Loucy (cell line): ENCODE data around the gene LCMT1.
"Not testable (repeated sequence)": the region's sequence is repeated elsewhere in the genome, so short reads cannot be mapped to it uniquely, and the experiment has no call there.

ENCODE experiments used
- H2AFZ ChIP-seq: fragments of 200-600 bp; sonication (generic); 2 replicates; pipeline ENCODE4 v1.6.0; 2016; ENCODE audit warnings: antibody characterized with exemption, mild to moderate bottlenecking, low read length, moderate library complexity
- H3F3A ChIP-seq: fragments of 200-600 bp; 2 replicates; pipeline ENCODE4 v1.6.0; 2016; ENCODE audit warnings: antibody characterized with exemption, low read depth, mild to moderate bottlenecking
- H3K27me3 ChIP-seq: fragments of 200-600 bp; sonication (generic); 2 replicates; pipeline ENCODE4 v1.6.1; 2014; ENCODE audit warnings: low read length, mild to moderate bottlenecking; ENCODE audit not compliant: insufficient read depth, poor library complexity, severe bottlenecking
- H3K36me3 ChIP-seq: fragments of 200-600 bp; sonication (generic); 2 replicates; pipeline ENCODE4 v1.6.1; 2016; ENCODE audit warnings: low read length; ENCODE audit not compliant: insufficient read depth
- H3K4me1 ChIP-seq: fragments of 200-600 bp; sonication (generic); 2 replicates; pipeline ENCODE4 v1.5.1; 2014; ENCODE audit warnings: low read length, mild to moderate bottlenecking; ENCODE audit not compliant: insufficient read depth, poor library complexity, severe bottlenecking
- H3K4me2 ChIP-seq: fragments of 200-600 bp; sonication (generic); 2 replicates; pipeline ENCODE4 v1.6.0; 2014; ENCODE audit warnings: antibody characterized with exemption, low read length, low read depth, mild to moderate bottlenecking; ENCODE audit not compliant: poor library complexity, severe bottlenecking
- H3K4me3 ChIP-seq: fragments of 200-600 bp; sonication (generic); 2 replicates; pipeline ENCODE4 v1.5.1; 2014; ENCODE audit warnings: low read length, mild to moderate bottlenecking, mixed read lengths; ENCODE audit not compliant: poor library complexity, severe bottlenecking
- H3K79me2 ChIP-seq: fragments of 200-600 bp; sonication (generic); 2 replicates; pipeline ENCODE4 v1.6.1; 2014; ENCODE audit warnings: low read length; ENCODE audit not compliant: insufficient read depth
- H3K9ac ChIP-seq: fragments of 200-600 bp; sonication (generic); 2 replicates; pipeline ENCODE4 v1.6.0; 2014; ENCODE audit warnings: mild to moderate bottlenecking, low read depth, low read length, moderate library complexity; ENCODE audit not compliant: poor library complexity, severe bottlenecking
- H3K9me2 ChIP-seq: fragments of 200-600 bp; sonication (generic); replicated peaks from 2 replicates; pipeline ENCODE4 v1.6.1; 2016; ENCODE audit warnings: low read depth, low read length, mixed read lengths
- H3K9me3 ChIP-seq: fragments of 200-600 bp; sonication (generic); 2 replicates; pipeline ENCODE4 v1.6.1; 2014; ENCODE audit warnings: mild to moderate bottlenecking, antibody characterized with exemption, low read length, low read depth; ENCODE audit not compliant: insufficient read depth
- H4K20me1 ChIP-seq: fragments of 200-600 bp; sonication (generic); 2 replicates; pipeline ENCODE4 v1.6.0; 2014; ENCODE audit warnings: antibody characterized with exemption, low read length, mild to moderate bottlenecking; ENCODE audit not compliant: insufficient read depth, poor library complexity, severe bottlenecking
- EZH2phosphoT487 ChIP-seq: fragments of 200-600 bp; IDR thresholded peaks from 2 replicates; pipeline ENCODE4 v1.6.1; 2018; ENCODE audit warnings: antibody characterized with exemption, mild to moderate bottlenecking, moderate library complexity, borderline replicate concordance
- TF ChIP-seq, protein P1 (sequence below): fragments of 200-600 bp; sonication (generic); conservative IDR thresholded peaks from 2 replicates; pipeline ENCODE4 v1.5.1; 2014; ENCODE audit warnings: mild to moderate bottlenecking, antibody characterized with exemption, low read length

The LCMT1 gene

DNA sequence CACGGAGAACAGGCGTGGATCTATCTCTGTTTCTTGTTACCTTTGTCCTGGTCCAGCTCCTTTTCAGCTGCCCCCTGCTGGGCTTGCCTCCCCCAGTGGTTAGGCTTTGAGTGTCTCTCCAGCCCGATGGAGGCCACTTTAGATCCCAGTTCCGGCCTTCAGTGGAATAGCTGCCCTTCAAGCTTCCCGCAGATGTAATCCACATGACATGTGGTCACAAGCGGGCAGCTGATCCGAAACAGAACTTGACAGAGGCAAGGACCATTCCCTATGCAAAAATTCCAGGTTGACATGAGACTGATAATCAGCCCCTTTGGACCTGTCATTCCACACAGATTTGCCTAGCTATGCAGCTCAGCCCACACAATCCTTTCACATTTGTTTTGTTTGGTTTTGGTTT lies 64.6 kb downstream of the LCMT1 start:
- TF ChIP-seq, protein P1, sequence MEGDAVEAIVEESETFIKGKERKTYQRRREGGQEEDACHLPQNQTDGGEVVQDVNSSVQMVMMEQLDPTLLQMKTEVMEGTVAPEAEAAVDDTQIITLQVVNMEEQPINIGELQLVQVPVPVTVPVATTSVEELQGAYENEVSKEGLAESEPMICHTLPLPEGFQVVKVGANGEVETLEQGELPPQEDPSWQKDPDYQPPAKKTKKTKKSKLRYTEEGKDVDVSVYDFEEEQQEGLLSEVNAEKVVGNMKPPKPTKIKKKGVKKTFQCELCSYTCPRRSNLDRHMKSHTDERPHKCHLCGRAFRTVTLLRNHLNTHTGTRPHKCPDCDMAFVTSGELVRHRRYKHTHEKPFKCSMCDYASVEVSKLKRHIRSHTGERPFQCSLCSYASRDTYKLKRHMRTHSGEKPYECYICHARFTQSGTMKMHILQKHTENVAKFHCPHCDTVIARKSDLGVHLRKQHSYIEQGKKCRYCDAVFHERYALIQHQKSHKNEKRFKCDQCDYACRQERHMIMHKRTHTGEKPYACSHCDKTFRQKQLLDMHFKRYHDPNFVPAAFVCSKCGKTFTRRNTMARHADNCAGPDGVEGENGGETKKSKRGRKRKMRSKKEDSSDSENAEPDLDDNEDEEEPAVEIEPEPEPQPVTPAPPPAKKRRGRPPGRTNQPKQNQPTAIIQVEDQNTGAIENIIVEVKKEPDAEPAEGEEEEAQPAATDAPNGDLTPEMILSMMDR, result no peak
- TF ChIP-seq EZH2phosphoT487, result no peak
- Histone ChIP-seq H4K20me1 (no peaks in the 10 kb centered on the region), H3K9me2 (no peaks in the 10 kb centered on the region), H3K79me2 (no peaks in the 10 kb centered on the region), H3F3A (no peaks in the 10 kb centered on the region), H3K9ac (no peak overlapping the region), H3K4me1 (no peaks in the 10 kb centered on the region), H3K36me3 (peaks cover 18% of the 10 kb centered on the region; the same call in 1 of the 2 replicates), H3K27me3 (no peaks in the 10 kb centered on the region), H2AFZ (no peak overlapping the region), H3K4me2 (no peak overlapping the region), H3K9me3 (no peaks in the 10 kb centered on the region), H3K4me3 (no peak overlapping the region)

DNA sequence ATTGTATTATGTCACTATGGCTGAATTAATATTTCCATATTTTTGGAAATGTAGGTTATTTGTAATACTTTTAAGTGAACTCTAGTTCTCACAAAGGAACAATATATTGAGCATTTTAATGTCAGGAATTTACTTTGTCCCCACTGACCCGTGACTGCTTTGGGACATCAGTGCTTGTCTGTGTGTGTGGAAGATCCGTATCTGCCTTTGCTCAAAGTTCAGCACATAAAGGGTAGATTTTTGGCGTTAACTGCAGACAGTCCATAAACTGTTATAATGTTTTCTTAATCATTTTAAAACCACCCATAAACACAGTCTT lies 65.9 kb downstream of the LCMT1 start:
- peaks cover 12% of the 10 kb centered on the region; the same call in 1 of the 2 replicates for H3K36me3 ChIP-seq
- no peak overlapping the region for H3K4me3 ChIP-seq
- no peak overlapping the region for H3K9ac ChIP-seq
- no peaks in the 10 kb centered on the region for H3K9me2 ChIP-seq
- TF ChIP-seq, protein P1, result no peak
- TF ChIP-seq EZH2phosphoT487, result no peak
- H3K27me3 ChIP-seq, result no peaks in the 10 kb centered on the region
- no peaks in the 10 kb centered on the region for H3K4me1 ChIP-seq
- no peak overlapping the region for H3K4me2 ChIP-seq
- no peak overlapping the region for H2AFZ ChIP-seq
- H3K79me2 ChIP-seq, result no peaks in the 10 kb centered on the region
- H3K9me3 ChIP-seq, result no peaks in the 10 kb centered on the region
- H3F3A ChIP-seq, result no peaks in the 10 kb centered on the region
- H4K20me1 ChIP-seq, result no peaks in the 10 kb centered on the region

DNA sequence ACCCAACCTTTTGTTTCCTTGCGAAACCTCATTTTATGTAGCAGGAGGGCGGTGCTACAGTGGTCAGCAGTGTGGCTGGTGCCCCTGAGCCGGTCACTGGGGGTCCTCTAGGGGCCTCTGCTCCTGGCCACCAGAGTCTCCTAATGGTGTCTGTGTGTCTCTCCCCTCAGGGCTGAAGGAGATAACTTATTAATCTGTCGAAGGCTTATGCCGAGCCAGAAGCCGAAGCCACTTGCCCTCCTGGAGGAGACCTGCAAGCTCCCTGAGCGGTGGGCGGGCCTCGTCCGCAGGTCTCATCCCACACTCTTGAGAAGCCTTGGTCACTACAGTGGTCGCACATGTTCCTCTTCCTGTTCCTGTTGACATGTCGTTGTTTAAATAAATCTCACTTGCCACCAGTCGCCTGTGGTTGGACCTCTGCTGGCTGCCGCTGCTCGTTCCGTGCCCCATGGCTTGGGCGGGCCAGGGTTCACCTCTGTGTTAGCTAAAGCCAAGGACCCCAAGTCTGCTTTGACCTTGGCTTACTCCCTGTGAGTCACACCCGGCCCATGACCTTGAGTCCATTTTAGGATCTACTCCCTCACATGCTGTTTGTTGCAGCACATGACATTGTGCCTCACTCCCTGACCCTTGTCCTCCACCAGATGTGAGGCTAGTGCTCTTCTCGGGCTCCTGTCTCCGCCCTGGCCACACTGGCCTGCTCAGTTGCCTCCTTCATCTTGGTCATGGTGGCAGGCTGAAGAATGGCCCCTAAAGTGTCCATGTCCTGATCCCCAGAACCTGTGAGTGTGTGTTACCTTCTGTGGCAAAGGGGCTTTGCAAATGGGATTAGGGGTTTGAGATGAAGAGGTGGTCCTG lies 66.5 kb downstream of the LCMT1 start:
- no peaks in the 10 kb centered on the region for H3K9me3 ChIP-seq
- H2AFZ ChIP-seq, result no peak overlapping the region
- no peaks in the 10 kb centered on the region for H3K27me3 ChIP-seq
- no peak overlapping the region for H3K4me2 ChIP-seq
- H3K4me3 ChIP-seq, result no peak overlapping the region
- no peaks in the 10 kb centered on the region for H3F3A ChIP-seq
- no peak for TF ChIP-seq EZH2phosphoT487
- TF ChIP-seq, protein P1, result no peak
- no peaks in the 10 kb centered on the region for H3K9me2 ChIP-seq
- no peaks in the 10 kb centered on the region for H4K20me1 ChIP-seq
- H3K79me2 ChIP-seq, result no peaks in the 10 kb centered on the region
- no peak overlapping the region for H3K9ac ChIP-seq
- H3K36me3 ChIP-seq, result peaks cover 12% of the 10 kb centered on the region; the same call in 1 of the 2 replicates
- H3K4me1 ChIP-seq, result no peaks in the 10 kb centered on the region

DNA sequence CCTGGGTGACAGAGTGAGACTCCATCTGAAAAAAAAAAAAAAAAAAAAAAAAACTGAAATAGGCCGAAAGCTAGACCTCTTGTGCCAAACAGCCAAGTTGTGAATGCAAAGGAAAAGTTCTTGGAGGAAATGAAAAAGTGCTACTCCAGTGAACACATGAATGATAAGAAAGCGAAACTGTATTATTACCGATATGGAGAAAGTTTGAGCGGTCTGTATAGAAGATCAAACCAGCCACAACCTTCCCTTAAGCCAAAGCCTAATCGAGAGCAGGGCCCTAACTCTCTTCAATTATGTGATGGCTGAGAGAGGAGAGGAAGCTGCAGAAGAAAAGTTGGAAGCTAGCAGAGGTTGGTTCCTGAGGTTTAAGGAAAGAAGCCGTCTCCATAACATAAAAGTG lies 69.7 kb downstream of the LCMT1 start:
- not testable (repeated sequence) for H4K20me1 ChIP-seq, H3K9me2 ChIP-seq, H3K4me2 ChIP-seq, H3K4me1 ChIP-seq, H3K9me3 ChIP-seq, H3K27me3 ChIP-seq, H3K4me3 ChIP-seq, H3K79me2 ChIP-seq, H3K36me3 ChIP-seq, H3K9ac ChIP-seq, H2AFZ ChIP-seq, H3F3A ChIP-seq
